Peyer's patch (tissue), 4 donors: ENCODE measurements around the gene UMODL1.

ENCODE experiments used
- CTCF ChIP-seq, 6 experiments: fragments of 450-650 bp in 4 of 6; fragments of 200-600 bp in 2 of 6; sonication (generic) in 1 of 6; IDR thresholded peaks; one replicate each; pipeline ENCODE4 v1.5.1; 2017 to 2019; ENCODE audit warnings: antibody characterized with exemption in 6 of 6, mild to moderate bottlenecking in 3 of 6, moderate library complexity in 1 of 6
- POLR2A ChIP-seq, 2 donors: fragments of 450-650 bp; IDR thresholded peaks; one replicate each; pipeline ENCODE4 v1.5.1; 2017; ENCODE audit warnings: antibody characterized with exemption in 2 of 2, mild to moderate bottlenecking in 2 of 2, moderate library complexity in 2 of 2

DNA sequence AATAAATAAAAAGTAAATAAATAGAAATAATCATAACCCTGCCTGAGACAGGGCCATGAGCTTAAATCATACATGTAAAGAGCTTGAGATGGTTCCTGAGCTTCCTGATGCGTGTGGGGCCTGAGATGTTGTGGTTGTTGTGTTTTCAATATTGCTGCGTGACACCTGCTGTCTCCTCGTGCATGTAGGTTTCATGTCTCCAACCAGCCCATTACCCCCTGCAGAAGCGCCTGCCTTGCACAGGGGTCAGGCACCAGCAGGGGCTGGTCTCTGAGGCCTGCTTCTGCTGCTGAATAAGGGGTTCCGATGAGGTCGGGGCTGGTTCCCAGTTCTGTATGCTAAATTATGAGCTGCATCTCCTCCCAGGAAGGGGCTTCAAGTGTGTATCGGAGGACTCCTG lies 15.9 kb downstream of the UMODL1 start:
- TF ChIP-seq CTCF (IDR thresholded peaks at IDR 0.05) (no peak), POLR2A (IDR thresholded peaks at IDR 0.05) (no peak)
